Stimulated activated CD8-positive, alpha-beta memory T cell treated with anti-CD3 and anti-CD28 coated beads, Interleukin-4, amount 100 ng/mL, for 1 hour (primary cell): ENCODE data around the gene ICOSLG.
"Not testable (repeated sequence)": the region's sequence is repeated elsewhere in the genome, so short reads cannot be mapped to it uniquely, and the experiment has no call there.

Experiments used
- DNase-seq, 2 donors: peaks; one replicate each; pipeline ENCODE4 v3.0.0-alpha.2; 2020; ENCODE audit warnings: low read depth in 2 of 2, low spot score in 1 of 2

ICOSLG gene

DNA sequence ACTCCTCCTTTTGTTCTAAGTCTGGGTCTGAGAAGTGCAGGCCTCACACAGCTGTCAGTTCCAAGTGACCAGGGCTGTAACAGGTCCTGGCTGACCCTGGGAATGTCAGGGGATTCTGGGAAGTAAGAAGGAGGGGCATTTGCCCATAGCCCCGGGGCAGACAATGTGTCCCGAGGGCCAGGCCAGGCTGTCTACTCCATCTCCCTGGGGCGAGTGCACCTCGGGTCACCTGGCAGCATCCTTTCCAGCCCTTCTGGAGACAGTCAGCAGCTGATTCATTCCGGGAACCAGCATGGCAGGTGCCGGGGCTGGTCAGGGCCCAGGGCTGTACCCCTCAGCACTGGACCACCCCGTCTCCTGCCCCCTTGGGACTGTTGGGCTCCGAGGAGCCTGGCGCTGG lies 13.1 kb downstream of the ICOSLG start:
- DNase-seq, result not testable (repeated sequence)

DNA sequence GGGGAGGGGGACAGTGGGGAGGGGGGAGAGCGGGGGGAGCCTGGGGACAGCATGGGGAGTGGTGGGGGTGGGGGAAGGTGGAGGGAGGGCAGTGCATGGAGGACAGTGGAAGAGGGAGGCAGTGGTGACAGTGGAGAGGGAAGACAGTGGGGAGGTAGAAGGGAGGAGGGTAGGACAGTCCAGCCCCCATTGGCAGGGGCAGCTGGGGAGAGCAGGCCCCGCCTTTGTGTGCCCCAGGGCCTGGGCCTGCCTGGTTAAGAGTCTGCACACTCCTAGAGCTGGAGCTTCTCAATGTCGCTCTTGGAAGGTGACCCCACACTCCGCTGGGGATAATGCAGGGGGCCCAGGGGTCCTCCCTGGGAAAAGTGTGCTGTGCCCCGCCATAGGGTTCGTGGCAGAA lies 15.1 kb downstream of the ICOSLG start:
- DNase-seq, result not testable (repeated sequence)

DNA sequence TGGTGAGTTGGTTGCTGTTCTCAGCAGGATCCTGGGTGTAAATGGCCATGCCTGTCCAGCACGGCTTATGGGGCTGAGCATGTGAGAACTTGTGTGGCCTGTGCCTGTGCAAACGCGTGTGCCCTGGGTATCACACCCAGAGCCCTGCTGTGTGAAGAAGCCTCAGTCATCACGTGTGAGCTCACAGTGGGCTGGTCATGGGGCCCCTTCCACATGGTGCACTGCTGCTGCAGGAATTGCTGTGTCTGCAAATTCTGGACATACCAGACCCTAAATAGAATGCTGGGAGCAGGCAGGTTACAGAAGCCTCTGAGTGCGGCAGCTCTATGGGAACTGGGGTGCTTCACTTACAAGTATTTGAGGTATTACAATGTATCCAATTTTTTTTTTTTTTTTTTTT lies 17.4 kb downstream of the ICOSLG start:
- not testable (repeated sequence) for DNase-seq

DNA sequence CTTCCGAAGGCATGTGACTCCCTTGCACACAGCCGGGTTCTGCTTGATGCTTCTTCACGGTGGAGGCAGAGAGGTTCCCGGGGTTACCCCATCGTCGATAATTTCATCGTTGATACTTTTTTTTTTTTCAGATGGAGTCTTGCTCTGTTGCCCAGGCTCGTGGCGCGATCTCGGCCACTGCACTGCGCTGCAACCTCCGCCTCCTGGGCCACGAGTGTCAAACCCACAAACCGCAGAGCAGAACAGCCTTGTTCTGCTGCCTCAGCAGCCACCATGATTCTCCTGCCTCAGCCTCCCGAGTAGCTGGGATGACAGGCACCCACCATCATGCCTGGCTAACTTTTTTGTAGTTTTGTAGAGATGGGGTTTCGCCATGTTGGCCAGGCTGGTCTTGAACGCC lies 20.1 kb downstream of the ICOSLG start:
- DNase-seq, result not testable (repeated sequence)

DNA sequence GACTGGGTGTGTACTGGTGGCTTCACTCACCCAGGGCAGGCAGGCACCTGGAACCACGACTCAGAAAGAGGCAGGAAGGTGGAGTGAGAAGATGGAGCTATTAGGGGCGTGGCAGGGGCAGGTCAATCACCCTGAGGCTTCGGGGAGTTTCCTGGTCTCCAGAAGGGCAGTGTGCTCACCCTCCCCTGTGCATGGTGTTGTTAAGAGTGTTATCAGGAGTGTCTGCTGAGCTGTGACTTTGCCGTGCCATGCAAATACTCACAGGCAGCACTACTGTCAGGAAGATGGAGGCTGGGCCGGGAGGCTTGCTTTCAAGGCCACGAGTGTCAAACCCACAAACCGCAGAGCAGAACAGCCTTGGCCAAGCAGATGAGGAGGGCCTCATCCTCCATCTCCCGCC lies 22.3 kb downstream of the ICOSLG start:
- DNase-seq, result not testable (repeated sequence)

DNA sequence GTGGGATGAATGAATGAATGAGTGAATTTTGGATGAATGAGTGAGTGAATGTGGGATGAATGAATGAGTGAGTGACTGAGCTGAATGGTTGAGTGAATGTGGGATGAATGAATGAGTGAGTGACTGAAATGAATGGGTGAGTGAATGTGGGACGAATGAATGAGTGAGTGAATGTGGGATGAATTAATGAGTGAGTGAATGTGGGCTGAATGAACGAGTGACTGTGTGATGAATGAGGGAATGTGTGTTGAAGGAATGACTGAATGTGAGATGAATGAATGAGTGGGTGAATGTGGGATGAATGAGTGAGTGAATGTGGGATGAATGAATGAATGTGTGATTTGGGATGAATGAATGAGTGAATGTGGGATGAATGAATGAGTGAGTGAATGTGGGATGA lies 28.8 kb downstream of the ICOSLG start:
- DNase-seq, result not testable (repeated sequence)

DNA sequence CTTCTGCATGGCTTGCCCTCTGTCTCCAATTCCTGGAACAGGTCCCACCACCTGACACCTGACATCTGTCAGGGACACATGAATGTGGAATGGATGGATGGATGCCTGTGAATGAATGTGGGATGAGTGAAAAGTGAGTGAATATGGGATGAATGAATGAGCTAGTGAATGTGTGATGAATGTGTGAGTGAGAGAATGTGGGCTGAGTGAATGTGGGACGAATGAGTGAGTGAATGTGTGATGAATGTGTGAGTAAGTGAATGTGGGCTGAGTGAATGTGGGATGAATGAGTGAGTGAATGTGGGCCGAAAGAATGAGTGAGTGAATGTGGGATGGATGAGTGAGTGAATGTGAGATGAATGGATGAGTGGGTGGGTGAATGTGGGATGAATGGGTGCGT lies 29.2 kb downstream of the ICOSLG start:
- DNase-seq, result not testable (repeated sequence)

DNA sequence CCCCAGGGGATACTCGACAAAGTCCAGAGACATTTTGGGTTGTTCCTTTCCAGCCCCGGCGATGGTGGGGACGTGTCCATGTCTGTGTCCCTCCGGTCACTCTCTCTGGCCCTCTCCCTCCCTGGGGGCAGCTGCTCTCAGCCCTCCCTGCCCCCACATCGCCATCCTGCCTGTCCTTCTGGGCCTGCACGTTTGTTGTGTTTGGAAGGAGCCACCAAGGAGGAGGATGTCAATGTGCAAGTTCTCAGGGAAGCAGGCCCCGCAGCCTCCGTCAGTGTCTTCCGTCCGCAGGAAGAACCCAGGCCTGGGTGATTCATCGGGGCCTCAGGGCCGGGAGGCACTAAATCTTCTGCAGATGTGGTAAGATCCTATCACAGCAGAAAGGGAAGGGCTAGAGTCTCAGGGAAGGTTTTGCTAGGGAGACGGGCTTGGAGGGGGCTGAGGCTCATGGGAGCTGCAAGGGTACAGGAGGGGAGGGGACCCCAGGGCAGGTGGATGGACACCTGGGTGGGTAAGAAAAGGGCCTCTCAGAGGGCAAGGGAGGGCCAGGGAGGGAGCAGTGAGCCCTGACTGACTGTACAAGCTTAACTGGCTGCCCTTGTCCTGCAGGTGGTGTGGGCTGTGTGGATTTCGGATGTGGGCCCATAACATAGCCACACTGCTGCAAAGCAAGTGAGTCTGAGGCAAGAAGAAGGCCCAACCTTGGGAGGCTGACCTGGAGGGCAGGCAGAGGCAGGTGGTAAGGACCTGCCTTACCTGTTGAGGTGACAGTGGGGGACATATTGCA lies 32.7 kb downstream of the ICOSLG start:
- not testable (repeated sequence) for DNase-seq

DNA sequence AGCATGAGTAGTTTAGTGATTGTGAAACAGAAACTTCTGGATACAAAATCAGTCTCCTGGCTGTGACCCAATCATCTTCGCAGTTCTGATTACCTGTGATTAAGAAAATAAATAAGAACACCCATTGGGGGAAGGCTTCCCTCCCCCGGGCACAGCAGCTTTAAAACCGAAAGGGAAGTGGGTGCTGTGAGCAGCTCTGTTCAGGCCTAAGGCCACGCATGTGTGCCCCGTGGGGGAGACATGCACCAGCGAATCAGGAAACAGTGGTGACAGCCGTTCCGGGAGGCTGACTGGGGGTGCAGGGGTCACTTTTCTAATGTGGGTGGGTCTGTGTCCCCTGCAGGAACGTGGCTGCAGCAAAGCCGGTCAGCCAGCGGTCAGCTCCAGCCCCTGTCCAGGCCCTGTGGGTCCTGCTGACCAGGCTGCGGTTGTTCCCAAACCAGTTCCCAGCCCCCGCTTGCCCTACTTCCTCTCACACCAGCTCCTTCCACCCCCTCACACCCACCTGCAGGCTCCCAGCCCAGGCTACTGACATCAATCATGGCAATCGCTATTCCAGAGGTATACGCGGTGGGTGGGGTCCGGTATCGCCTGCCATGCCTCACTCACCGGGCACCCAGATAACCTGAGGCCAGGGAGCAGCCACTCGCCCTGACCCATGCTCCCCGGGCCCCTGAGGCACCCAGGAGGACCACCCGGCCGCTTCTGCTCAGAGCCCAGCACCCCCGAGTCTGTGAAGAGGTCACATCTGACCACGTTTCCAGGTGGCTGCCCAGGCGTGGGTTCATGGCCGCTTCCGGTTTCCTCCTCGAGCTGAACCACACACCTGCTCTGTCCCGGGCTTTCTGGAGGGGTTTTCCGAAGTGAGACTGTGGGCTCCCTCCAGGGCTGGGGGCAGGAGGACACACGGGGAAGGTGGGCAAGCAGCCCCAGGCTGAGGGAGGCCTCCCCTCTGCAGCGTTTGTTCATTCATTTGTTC lies 33.8 kb downstream of the ICOSLG start:
- DNase-seq, result not testable (repeated sequence)

DNA sequence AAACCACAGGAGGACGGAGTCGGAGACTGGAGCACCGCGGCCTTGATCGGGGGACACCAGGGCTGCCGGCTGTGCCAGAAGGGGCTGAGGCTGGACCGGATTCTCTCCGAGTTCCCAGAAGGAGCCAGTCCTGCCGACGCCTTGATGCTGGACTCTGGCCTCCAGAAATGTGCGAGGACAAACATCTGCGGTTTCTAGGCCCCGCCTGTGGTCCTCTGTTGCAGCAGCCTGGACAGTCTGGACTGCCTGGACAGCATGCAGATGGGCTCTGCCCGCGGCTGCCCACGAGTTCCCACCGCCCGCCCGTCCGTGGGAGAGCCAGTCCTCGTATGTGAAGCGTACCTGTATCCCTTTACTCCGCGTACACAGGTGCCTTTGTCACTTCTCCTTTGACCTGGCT lies 34.6 kb downstream of the ICOSLG start:
- DNase-seq, result not testable (repeated sequence)

DNA sequence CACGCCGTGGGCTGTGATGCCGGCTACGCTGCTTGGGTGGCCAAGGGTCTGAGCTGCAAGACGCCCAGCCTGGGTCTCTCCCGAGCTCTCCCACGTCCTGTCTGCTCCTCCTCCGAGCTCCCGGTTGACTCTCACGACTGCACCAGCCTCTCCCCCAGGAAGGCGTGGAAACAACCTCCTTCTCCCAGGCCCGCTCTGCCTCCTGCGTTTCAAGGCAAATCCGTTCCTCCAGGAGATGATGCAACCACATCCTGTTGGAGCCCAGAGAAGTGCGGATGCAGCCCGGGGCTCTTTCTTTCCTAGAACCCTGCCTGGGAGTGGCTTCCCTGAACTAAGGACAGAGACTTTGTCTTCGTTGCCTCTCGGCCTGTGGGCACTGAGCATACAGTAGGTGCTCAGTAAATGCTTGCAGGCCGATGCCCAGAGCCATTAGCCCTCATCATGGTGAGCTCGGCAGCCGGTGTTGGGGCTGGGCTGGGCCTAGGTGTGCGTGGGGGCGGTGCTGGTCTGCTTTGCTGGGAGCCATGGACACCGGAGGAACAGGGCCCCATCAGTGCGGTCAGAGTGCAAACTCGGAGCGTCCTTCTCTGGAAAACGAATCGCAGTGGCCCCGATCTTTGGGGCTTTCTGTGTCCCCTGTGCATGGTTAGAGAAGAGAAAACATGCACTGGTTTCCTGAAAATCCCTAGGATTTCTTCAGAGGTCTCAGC lies 38.0 kb downstream of the ICOSLG start:
- DNase-seq, result not testable (repeated sequence)

DNA sequence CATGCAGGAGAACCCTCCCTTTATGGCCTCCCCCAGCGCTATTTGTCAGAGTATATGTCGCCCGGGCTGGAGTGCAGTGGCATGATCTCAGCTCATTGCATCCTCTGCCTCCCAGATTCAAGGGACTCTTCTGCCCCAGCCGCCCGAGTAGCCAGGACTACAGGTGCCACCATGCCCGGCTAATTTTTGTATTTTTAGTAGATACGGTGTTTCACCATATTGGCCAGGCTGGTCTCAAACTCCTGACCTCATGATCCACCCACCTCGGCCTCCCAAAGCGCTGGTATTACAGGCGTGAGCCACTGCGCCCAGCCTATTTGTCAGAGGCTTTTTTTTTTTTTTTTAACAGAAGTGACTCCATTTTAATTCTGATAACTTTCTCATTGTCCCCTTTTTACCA lies 40.7 kb downstream of the ICOSLG start:
- not testable (repeated sequence) for DNase-seq

DNA sequence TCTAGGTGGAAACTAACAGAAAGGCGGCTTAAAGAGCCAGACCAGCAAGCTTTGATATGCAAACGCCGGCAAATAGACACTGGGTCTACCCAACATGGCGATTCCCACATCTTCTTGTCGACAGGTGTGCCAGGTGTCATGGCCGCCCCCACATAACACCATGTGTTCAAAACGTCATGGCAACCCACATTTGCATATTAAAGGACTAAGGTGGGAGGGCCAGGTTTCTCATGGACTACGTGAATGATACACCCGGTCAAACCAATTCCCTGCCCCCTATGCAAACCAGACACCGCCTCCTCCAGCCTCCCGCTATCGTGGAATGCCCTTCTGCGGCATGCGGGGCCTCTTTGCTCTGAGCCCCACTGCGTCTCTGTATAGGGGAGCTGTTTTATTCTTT lies 41.3 kb downstream of the ICOSLG start:
- DNase-seq, result no peak

DNA sequence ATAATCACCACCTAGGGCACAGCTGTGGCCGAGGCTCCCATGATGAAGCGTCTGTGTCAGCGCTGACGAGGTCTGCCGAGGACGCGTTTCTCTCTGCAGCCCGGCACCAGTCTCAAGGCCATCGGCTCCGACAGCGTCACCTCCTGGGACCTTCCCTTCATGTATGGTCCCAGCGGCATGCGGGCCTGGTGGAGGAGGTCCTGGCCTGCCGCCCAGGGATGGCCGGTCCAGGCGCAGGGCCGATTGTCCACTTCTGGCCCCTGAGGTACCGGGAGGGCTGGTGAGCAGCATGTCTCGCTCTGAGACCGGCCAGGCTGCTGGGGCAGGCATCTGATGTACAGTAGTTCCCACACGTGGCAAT lies 43.6 kb downstream of the ICOSLG start:
- DNase-seq, result not testable (repeated sequence)

DNA sequence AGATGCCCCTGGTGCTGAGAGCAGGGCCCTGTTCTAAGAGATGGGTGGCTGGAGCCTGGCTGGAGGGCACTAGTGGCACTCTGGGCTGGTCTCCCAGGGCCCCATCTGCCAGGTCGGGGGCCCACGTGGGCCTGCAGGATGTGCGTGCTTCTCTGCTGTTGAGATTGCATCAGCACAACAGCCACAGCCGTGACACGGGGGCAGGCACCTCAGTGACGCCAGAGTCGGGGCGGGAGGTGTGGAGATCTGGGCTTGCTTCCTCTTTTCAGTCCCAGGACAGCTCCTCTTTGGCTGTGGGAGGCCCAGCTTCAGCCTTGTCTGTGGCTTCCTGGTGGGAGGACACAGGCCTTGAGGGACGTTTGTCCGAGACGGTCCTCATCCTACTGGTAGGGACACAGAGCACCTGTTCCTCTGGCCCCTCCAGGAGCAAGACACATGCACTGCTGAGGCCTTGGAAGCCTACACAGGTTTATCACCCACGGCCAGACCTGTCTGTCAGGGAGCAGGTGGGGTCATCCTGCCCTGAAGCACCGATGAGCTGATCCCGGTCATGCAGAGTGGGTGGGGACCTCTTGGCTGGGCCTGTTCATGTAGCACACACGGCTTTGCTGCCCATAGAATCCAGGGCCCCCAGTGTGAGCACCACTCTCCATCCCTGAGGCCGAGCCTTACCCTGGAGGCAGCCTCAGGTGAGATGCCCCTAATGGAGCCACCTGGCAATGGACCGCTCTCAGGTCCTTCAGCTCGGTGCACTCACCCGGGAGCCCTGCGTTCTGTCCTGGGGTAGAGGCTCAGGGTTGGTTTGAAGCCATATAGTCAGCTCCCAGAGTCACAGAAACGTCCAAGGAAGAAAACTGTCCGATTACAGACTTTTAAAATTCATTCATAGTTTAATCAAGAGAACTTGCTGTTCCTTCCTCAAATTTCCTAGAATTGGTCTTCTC lies 44.3 kb downstream of the ICOSLG start:
- DNase-seq, result peak in 1 of 2 donors; percentile 27

DNA sequence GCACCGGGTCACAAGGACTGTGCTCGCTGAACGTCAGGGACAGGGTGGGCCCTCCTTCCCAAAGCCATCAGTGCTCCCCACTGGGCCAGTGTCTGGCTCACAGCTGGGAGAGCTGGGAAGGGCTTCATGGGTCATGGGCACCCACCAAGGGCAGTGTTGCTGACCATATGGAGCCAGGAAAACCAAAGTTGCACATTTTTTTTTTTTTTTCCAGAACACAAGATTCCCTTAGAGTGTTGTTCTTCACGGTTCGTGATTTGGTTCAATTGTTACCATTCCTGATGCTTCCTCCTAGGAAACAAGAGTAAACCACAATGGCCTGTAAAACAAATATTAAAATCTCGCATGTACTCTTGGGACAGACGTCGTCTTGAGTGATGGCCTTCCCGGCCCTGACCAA lies 45.9 kb downstream of the ICOSLG start:
- DNase-seq, result not testable (repeated sequence)

DNA sequence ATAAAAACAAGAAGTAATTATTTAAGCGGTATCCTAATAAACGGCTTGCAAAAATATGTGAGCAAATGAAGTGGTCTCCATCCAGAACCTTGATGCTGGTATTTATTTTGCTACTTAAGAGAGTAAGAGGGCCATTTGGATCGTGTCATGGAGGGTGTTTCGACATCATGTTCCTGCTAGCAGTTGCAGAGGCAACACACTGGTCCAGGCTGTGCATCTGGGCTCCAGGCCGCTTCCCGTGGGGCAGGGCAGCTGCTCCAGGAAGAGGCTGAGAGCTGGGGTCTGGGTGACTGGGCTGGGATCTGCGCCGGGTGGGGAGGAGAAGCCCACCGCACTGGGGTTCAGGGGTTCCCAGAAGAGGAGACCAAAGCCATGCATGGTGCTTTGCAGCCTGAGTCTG lies 46.3 kb downstream of the ICOSLG start:
- not testable (repeated sequence) for DNase-seq

DNA sequence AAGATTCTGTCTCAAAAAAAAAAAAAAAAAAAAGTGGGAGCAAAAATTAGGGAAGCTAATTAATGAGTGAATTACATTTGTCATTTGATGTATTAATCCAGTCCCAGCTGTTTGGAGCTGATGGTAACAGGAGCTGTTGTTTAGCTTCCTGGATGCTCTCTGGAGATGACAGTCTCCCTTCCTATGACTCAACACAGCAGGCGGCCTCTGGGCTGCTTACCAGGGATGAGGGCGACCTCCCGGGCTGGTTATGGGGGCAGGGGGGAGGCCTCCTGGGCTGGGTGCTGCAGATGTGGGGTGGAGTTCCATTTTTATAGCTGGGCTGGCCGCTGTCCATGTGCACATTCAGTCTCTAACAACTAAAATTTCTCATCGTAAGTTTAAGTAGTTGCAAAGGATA lies 47.6 kb downstream of the ICOSLG start:
- not testable (repeated sequence) for DNase-seq

DNA sequence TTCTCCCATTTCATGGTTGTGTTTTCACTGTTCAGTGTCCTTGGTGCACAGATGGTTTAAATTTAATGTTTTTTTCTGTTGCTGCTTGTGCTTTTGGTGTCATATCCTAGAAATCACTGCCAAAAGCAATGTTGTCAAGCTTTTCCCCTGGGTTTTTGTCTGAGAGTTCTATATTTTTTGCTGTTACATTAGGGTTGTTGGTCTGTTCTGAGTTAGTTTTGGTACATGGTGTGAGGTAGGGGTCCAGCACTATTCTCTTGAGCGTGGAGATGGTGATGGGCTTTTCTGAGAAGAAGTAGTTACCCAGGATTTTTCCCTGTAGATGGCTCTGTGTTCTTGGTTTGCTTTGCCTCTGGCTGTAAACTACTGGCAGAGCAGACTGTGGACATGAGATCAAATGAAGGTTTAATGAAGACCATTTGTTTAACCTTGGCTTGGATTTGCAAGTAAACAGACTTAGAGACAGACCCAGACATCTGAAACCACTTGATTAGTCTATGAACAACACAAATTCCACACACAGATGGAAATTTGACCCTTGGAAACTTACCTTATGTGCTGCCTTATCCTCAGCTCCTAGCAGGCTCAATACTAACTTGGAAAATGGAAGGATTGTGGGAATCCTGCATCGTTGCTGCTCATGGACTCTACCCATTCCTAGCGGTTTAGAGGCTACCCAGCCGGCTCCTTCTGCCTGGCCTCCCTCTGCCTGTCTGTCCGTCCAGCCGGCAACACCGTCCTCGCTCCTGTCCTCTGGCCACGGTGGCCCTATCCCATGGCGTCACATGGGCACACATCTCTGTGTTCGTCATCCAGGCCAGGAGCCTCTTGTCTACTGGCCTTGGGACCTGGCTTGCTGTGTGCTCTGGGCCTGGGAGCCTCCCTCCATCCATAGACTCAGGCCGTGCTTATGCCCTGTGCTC lies 50.1 kb downstream of the ICOSLG start:
- DNase-seq, result not testable (repeated sequence)
